Smooth muscle cell of the brain vasculature (primary cell): ENCODE data around the gene NR6A1.

Source experiments
- DNase-seq: peaks from one replicate; pipeline ENCODE4 v3.0.0-alpha.2; 2012; ENCODE audit warnings: low read depth, low spot score

The NR6A1 gene

DNA sequence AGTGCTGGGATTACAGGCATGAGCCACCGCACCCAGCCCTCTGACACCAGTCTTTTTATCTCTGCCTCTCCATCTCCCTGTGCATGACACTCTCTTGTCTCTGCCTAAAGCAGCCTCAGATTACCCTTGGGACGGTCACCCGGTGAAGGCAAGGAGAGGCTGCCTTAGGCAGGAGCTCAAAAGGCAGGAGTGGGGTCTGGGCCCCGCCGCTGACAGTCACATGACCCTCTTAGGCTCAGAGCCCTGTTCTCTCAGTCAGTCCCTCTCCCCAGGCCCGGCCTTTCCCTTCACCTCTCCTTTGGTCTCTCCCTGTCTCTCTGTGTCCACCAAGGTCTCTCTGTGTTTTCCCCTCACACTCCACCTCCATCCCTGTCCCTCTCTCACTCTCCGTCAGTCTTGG is 298.3 kb downstream of the NR6A1 start:
- no peak for DNase-seq

DNA sequence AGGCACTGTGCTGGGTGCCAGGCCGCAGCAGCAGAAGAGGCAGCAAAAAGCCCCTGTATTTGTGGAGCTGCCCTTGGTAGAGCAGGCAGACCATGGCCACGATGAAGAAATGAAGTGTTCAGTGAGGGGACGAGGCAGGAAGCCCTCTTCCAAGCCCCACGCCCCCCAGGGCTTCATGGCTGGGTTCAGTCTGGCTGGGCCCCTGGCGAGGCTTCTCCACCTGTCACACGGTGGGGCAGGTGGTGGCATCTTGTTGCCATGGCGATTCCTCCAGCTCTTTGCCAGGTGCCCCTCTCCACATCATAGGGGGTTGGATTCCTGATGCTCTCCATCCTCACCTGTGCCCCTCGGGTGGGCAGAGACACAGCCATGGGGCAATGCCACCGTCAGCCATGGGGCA is 299.4 kb downstream of the NR6A1 start:
- no peak for DNase-seq

DNA sequence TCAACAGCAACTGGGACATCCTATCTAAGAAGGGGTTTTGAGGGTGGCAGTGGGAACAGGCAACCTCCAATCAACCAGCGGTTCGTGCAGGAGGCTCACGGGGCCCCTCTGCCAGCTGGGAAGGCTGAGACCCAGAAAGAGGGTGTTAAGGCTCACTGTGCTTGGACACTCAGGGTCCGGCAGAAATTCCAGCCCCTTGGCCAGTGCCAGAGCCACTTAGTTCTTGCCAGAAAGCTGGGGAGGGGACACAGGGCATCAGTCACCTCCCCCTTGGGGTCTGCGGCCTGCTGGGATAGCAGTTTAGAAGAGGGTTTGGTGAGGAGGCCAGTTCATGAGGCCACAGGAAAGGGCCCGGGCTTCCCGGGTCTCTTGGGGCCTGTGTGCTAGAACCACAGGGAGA is 300.4 kb downstream of the NR6A1 start:
- DNase-seq, result no peak

GRCh38 chr9:124470306-124470705 is 300.8 kb downstream of the NR6A1 start:
- no peak for DNase-seq

GRCh38 chr9:124469011-124469832 is 301.9 kb downstream of the NR6A1 start:
- no peak for DNase-seq

- DNase-seq, result no peak
These were observed 302.9 kb downstream of the NR6A1 start for GRCh38 chr9:124468061-124468740.

GRCh38 chr9:124467410-124468060 is 303.6 kb downstream of the NR6A1 start:
- DNase-seq, result no peak
